HepG2 (cell line): ENCODE measurements around the gene COG8. TPM values are rescaled to one million over a fixed set of nuclear protein-coding genes. Genes with fewer than 3 reads are reported as not detected.

Source experiments
- FIP1L1 ChIP-seq: fragments of 200-400 bp; formaldehyde crosslinking; IDR thresholded peaks from 2 replicates; pipeline ENCODE4 v1.6.1; 2018; ENCODE audit warnings: low read depth, mild to moderate bottlenecking, low read length, moderate library complexity, borderline replicate concordance; ENCODE audit not compliant: insufficient read depth
- HNRNPK ChIP-seq: fragments of 200-400 bp; formaldehyde crosslinking; IDR thresholded peaks from 2 replicates; pipeline ENCODE4 v1.6.1; 2018; ENCODE audit warnings: low read length, low read depth, moderate library complexity, mild to moderate bottlenecking; ENCODE audit not compliant: poor library complexity, severe bottlenecking
- KLF13 ChIP-seq: sonication (generic); formaldehyde crosslinking; IDR thresholded peaks from 2 replicates; pipeline ENCODE4 v1.4.0; 2020; ENCODE audit warnings: mild to moderate bottlenecking, missing genetic modification reagents
- KLF6 ChIP-seq: IDR thresholded peaks from 2 replicates; pipeline ENCODE4 v1.8.0; 2016; ENCODE audit warnings: missing biosample characterization, missing genetic modification reagents
- PITX1 ChIP-seq: sonication (generic); formaldehyde crosslinking; IDR thresholded peaks from 2 replicates; pipeline ENCODE4 v1.5.1; 2020; ENCODE audit warnings: mild to moderate bottlenecking, missing genetic modification reagents
- REL ChIP-seq: sonication (generic); formaldehyde crosslinking; conservative IDR thresholded peaks from 2 replicates; pipeline ENCODE4 v1.8.0; 2022; ENCODE audit warnings: mild to moderate bottlenecking, missing genetic modification reagents, moderate library complexity
- SRSF9 ChIP-seq: fragments of 200-400 bp; formaldehyde crosslinking; IDR thresholded peaks from 2 replicates; pipeline ENCODE4 v1.6.1; 2018; ENCODE audit warnings: borderline replicate concordance, mild to moderate bottlenecking, low read depth, low read length; ENCODE audit not compliant: insufficient read depth, poor library complexity, severe bottlenecking
- ZBTB38 ChIP-seq: sonication (generic); formaldehyde crosslinking; IDR thresholded peaks from 2 replicates; pipeline ENCODE4 v1.5.1; 2020; ENCODE audit warnings: mild to moderate bottlenecking, missing genetic modification reagents
- ZBTB7A ChIP-seq: sonication (generic); formaldehyde crosslinking; IDR thresholded peaks from 2 replicates; pipeline ENCODE4 v1.8.0; 2022; ENCODE audit warnings: mild to moderate bottlenecking, missing genetic modification reagents
- ZFP90 ChIP-seq: sonication (generic); formaldehyde crosslinking; IDR thresholded peaks from 2 replicates; pipeline ENCODE4 v1.8.0; 2022; ENCODE audit warnings: missing genetic modification reagents, mild to moderate bottlenecking, inconsistent platforms, borderline replicate concordance
- ZHX1 ChIP-seq: sonication (generic); formaldehyde crosslinking; IDR thresholded peaks from 2 replicates; pipeline ENCODE4 v1.8.1; 2022; ENCODE audit warnings: low read depth, mild to moderate bottlenecking, missing genetic modification reagents
- ZIK1 ChIP-seq: sonication (generic); formaldehyde crosslinking; IDR thresholded peaks from 2 replicates; pipeline ENCODE4 v1.5.0; 2020; ENCODE audit warnings: mild to moderate bottlenecking, low read depth, missing genetic modification reagents, borderline replicate concordance
- ZNF101 ChIP-seq: sonication (generic); formaldehyde crosslinking; IDR thresholded peaks from 2 replicates; pipeline ENCODE4 v1.4.0; 2020; ENCODE audit warnings: mild to moderate bottlenecking, low read depth, missing genetic modification reagents, borderline replicate concordance
- ZNF350 ChIP-seq: sonication (generic); formaldehyde crosslinking; IDR thresholded peaks from 2 replicates; pipeline ENCODE4 v1.4.0; 2020; ENCODE audit warnings: mild to moderate bottlenecking, low read depth, missing genetic modification reagents, borderline replicate concordance
- ZNF570 ChIP-seq: sonication (generic); formaldehyde crosslinking; IDR thresholded peaks from 2 replicates; pipeline ENCODE4 v1.4.0; 2020; ENCODE audit warnings: mild to moderate bottlenecking, missing genetic modification reagents, borderline replicate concordance
- ZNF850 ChIP-seq: sonication (generic); formaldehyde crosslinking; conservative IDR thresholded peaks from 2 replicates; pipeline ENCODE4 v1.9.0; 2021; ENCODE audit warnings: mild to moderate bottlenecking, missing genetic modification reagents
- ZSCAN29 ChIP-seq: sonication (generic); formaldehyde crosslinking; conservative IDR thresholded peaks from 2 replicates; pipeline ENCODE4 v1.4.0; 2020; ENCODE audit warnings: mild to moderate bottlenecking, missing genetic modification reagents
- polyA plus RNA-seq, 8 experiments: library from polyadenylated mRNA; depleted of rRNA in 3 of 8; stranded (reverse) in 7 of 8; unstranded in 1 of 8; fragments of >200 nt; fragmentation: Illumina TruSeq in 4 of 8; extraction: Trizol in 4 of 8; gene quantifications; 2 replicates each; pipeline versions ENCODE4 v1.2.1 to v1.2.3, GENCODE V29; 2011 to 2016; ENCODE audit warnings: low read depth in 4 of 8, missing spikeins in 1 of 8, mixed read lengths in 1 of 8; ENCODE audit not compliant: insufficient read depth in 1 of 8
- total RNA-seq, 5 experiments: library from RNA; depleted of rRNA; stranded (reverse); fragments of >200 nt; fragmentation: Illumina TruSeq; extraction: Trizol; gene quantifications; 2 replicates each; pipeline ENCODE4 v1.2.3, GENCODE V29; 2016; ENCODE audit warnings: low read depth in 1 of 5
- TF ChIP-seq, protein P1 (sequence below): sonication (generic); formaldehyde crosslinking; IDR thresholded peaks from 2 replicates; pipeline ENCODE4 v1.4.0; 2020; ENCODE audit warnings: missing genetic modification reagents
- TF ChIP-seq, protein P2 (sequence below): sonication (generic); formaldehyde crosslinking; IDR thresholded peaks from 2 replicates; pipeline ENCODE4 v1.5.1; 2020; ENCODE audit warnings: mild to moderate bottlenecking, missing genetic modification reagents

The COG8 gene
- total and polyA plus RNA-seq, 2 of the 13 experiments (the other 11 are each of a cell fraction or from before 2014, with no cell fraction given), result 45.5 to 52.1 TPM

DNA sequence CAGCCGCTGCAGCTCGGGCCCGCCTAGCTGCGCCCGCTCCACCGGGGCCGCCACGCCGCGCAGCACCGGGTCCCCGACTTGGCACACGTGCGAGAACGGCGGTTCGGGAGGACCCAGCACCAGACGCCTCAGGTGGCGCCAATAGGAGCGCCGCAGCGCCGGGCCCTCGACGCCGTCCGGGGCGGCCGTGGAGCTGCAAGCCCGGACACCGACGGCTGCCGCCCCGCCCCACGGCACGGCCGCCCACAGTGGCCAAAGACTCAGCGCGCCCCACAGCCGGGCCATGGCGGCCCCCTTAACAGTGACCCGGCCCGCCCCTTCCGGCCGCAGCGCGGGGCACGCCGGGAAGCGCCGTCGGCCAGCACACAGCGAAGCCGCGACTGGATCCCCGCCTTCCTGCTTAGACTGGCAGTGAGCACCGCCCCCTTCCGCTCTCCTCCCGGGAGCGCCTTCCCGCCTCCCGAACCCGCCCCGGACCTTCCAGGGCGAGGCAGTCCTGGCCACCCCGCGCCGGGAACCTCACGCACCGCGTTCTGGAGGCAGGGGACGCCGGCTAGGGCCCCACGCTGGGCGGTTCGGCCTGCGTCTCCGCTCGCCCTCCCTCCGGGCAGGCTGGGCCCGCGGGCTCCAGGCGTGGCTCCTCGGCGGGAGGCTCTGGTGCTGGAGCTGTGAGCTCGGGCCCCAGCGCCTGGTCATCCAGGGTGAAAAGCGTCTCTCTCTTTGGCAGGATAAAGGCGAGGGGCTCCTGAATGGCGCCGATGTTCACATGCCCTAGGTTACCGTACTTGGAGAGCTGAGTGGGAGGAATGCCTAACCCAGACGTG, 8.9 kb downstream of the COG8 start, which contains the start of gene PDF (continued):
- peak; percentile 83 for TF ChIP-seq HNRNPK
- TF ChIP-seq ZBTB38, result peak; percentile 94; the same call in 1 of the 2 replicates
- TF ChIP-seq, protein P1, sequence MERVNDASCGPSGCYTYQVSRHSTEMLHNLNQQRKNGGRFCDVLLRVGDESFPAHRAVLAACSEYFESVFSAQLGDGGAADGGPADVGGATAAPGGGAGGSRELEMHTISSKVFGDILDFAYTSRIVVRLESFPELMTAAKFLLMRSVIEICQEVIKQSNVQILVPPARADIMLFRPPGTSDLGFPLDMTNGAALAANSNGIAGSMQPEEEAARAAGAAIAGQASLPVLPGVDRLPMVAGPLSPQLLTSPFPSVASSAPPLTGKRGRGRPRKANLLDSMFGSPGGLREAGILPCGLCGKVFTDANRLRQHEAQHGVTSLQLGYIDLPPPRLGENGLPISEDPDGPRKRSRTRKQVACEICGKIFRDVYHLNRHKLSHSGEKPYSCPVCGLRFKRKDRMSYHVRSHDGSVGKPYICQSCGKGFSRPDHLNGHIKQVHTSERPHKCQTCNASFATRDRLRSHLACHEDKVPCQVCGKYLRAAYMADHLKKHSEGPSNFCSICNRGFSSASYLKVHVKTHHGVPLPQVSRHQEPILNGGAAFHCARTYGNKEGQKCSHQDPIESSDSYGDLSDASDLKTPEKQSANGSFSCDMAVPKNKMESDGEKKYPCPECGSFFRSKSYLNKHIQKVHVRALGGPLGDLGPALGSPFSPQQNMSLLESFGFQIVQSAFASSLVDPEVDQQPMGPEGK (CRISPR knock-in tag), result peak; percentile 72
- peak; percentile 90 for TF ChIP-seq ZNF350 (CRISPR knock-in tag)
- peak; percentile 72; the same call in 1 of the 2 replicates for TF ChIP-seq PITX1
- peak; percentile 94; the same call in 1 of the 2 replicates for TF ChIP-seq KLF13
- TF ChIP-seq ZNF570 (CRISPR knock-in tag), result no peak
- TF ChIP-seq ZNF850 (CRISPR knock-in tag), result no peak
- TF ChIP-seq, protein P2, sequence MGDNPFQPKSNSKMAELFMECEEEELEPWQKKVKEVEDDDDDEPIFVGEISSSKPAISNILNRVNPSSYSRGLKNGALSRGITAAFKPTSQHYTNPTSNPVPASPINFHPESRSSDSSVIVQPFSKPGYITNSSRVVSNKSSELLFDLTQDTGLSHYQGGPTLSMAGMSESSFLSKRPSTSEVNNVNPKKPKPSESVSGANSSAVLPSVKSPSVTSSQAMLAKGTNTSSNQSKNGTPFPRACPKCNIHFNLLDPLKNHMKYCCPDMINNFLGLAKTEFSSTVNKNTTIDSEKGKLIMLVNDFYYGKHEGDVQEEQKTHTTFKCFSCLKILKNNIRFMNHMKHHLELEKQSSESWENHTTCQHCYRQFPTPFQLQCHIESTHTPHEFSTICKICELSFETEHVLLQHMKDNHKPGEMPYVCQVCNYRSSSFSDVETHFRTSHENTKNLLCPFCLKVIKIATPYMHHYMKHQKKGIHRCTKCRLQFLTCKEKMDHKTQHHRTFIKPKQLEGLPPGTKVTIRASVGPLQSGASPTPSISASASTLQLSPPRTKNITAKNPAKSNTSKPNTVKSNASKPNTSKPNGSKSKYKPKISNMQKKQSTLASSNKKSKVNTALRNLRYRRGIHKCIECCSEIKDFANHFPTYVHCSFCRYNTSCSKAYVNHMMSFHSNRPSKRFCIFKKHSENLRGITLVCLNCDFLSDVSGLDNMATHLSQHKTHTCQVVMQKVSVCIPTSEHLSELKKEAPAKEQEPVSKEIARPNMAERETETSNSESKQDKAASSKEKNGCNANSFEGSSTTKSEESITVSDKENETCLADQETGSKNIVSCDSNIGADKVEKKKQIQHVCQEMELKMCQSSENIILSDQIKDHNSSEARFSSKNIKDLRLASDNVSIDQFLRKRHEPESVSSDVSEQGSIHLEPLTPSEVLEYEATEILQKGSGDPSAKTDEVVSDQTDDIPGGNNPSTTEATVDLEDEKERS (CRISPR knock-in tag), result no peak; the same call in 1 of the 2 replicates
- peak; percentile 95; the same call in 1 of the 2 replicates for TF ChIP-seq KLF6 (CRISPR knock-in tag)
- TF ChIP-seq FIP1L1, result 0 out of 2 replicates have a peak, but pooled peaks have one; percentile 20
- TF ChIP-seq ZIK1 (CRISPR knock-in tag), result 0 out of 2 replicates have a peak, but pooled peaks have one; percentile 20
- peak; percentile 92 for TF ChIP-seq ZFP90 (CRISPR knock-in tag)
- no peak for TF ChIP-seq SRSF9
- TF ChIP-seq ZSCAN29 (CRISPR knock-in tag), result no peak
- TF ChIP-seq ZBTB7A (CRISPR knock-in tag), result peak; percentile 47; the same call in 1 of the 2 replicates
- no peak for TF ChIP-seq ZNF101 (CRISPR knock-in tag)
- TF ChIP-seq REL (CRISPR knock-in tag), result peak; percentile 89; the same call in 1 of the 2 replicates
- no peak; the same call in 1 of the 2 replicates for TF ChIP-seq ZHX1 (CRISPR knock-in tag)
